Measurements from ENCODE around the gene HIVEP1. TPM values are rescaled to one million over a fixed set of nuclear protein-coding genes. Genes with fewer than 3 reads are reported as not detected.

The HIVEP1 gene
- total and polyA plus RNA-seq, 2 of the 13 experiments (the other 11 are each of a cell fraction or from before 2014, with no cell fraction given) = 7.4 to 9.9 TPM

DNA sequence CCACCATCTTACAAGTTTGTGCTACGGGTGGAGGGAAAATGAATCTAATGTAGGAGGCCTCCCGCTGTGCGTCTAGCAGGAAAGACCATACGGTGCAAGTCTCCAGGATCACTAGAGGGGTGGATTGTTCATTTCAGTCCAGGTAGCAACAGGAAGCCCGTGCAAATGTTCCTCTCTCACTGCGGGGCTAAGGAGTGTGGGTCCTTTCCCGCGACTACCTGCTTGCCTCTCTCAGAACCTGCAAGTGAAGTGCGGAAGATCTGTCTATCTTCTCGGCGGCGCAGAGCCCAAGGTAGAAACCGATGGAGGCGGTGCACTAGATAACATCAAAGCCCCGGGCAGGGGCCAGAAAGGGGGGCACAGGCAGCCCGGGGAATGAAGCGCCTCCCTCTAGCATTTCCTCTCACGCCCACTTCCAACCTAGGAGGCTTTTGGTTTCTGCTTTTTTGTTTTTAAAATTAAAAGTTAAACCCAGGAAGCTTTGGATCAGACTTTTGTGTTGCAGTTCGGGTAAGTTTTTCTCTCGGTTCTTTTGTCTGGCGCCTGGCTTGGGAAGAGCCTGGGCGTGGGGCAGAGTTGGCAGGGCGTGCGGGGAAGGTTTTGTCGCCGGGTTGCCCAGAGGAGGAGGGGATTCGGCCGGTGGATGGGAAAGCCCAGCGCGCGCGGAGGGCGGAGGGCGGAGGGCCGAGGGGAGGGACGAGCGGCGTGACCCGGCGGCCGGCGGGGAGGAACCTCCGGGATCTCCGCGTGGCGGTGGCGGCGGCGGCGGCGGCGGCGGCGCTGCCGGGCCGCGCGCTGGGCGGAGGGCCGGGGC, 3.5 kb upstream of the HIVEP1 start (continued):
- TF ChIP-seq SYNCRIP (IDR thresholded peaks at IDR 0.05; ENCODE audit: insufficient read depth, low read depth, low read length) = no peak
- no peak for TF ChIP-seq ZNF616 (CRISPR knock-in tag; IDR thresholded peaks at IDR 0.05; ENCODE audit: low read depth)
- peak; percentile 69; the same call in 1 of the 2 replicates for TF ChIP-seq ZNF547 (CRISPR knock-in tag; IDR thresholded peaks at IDR 0.05)
- TF ChIP-seq, protein P1, sequence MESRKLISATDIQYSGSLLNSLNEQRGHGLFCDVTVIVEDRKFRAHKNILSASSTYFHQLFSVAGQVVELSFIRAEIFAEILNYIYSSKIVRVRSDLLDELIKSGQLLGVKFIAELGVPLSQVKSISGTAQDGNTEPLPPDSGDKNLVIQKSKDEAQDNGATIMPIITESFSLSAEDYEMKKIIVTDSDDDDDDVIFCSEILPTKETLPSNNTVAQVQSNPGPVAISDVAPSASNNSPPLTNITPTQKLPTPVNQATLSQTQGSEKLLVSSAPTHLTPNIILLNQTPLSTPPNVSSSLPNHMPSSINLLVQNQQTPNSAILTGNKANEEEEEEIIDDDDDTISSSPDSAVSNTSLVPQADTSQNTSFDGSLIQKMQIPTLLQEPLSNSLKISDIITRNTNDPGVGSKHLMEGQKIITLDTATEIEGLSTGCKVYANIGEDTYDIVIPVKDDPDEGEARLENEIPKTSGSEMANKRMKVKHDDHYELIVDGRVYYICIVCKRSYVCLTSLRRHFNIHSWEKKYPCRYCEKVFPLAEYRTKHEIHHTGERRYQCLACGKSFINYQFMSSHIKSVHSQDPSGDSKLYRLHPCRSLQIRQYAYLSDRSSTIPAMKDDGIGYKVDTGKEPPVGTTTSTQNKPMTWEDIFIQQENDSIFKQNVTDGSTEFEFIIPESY (CRISPR knock-in tag; IDR thresholded peaks at IDR 0.05) = no peak; the same call in 1 of the 2 replicates
- peak; percentile 95 for TF ChIP-seq ZBTB7B (CRISPR knock-in tag; IDR thresholded peaks at IDR 0.05)
- peak; percentile 62 for TF ChIP-seq TARDBP (CRISPR knock-in tag; IDR thresholded peaks at IDR 0.05)
- peak; percentile 89 for TF ChIP-seq ASH2L (IDR thresholded peaks at IDR 0.05; ENCODE audit: insufficient read length, low read depth, low read length)
- TF ChIP-seq RELA (CRISPR knock-in tag; IDR thresholded peaks at IDR 0.05) = no peak
- TF ChIP-seq ZNF446 (CRISPR knock-in tag; IDR thresholded peaks at IDR 0.05) = no peak
- TF ChIP-seq, protein P2, sequence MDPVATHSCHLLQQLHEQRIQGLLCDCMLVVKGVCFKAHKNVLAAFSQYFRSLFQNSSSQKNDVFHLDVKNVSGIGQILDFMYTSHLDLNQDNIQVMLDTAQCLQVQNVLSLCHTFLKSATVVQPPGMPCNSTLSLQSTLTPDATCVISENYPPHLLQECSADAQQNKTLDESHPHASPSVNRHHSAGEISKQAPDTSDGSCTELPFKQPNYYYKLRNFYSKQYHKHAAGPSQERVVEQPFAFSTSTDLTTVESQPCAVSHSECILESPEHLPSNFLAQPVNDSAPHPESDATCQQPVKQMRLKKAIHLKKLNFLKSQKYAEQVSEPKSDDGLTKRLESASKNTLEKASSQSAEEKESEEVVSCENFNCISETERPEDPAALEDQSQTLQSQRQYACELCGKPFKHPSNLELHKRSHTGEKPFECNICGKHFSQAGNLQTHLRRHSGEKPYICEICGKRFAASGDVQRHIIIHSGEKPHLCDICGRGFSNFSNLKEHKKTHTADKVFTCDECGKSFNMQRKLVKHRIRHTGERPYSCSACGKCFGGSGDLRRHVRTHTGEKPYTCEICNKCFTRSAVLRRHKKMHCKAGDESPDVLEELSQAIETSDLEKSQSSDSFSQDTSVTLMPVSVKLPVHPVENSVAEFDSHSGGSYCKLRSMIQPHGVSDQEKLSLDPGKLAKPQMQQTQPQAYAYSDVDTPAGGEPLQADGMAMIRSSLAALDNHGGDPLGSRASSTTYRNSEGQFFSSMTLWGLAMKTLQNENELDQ (CRISPR knock-in tag; IDR thresholded peaks at IDR 0.05; ENCODE audit: borderline replicate concordance) = no peak
- TF ChIP-seq, protein P3, sequence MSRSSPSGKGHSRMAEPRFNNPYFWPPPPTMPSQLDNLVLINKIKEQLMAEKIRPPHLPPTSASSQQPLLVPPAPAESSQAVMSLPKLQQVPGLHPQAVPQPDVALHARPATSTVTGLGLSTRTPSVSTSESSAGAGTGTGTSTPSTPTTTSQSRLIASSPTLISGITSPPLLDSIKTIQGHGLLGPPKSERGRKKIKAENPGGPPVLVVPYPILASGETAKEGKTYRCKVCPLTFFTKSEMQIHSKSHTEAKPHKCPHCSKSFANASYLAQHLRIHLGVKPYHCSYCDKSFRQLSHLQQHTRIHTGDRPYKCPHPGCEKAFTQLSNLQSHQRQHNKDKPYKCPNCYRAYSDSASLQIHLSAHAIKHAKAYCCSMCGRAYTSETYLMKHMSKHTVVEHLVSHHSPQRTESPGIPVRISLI (CRISPR knock-in tag; IDR thresholded peaks at IDR 0.05; ENCODE audit: borderline replicate concordance) = peak; percentile 18; the same call in 1 of the 2 replicates
- peak; percentile 37; the same call in 1 of the 2 replicates for TF ChIP-seq HHEX (CRISPR knock-in tag; IDR thresholded peaks at IDR 0.05)
- peak; percentile 20; the same call in 2 of the 3 replicates for TF ChIP-seq MXI1 (IDR thresholded peaks at IDR 0.05; ENCODE audit: borderline replicate concordance, low read depth, low read length)
- no peak for TF ChIP-seq KLF13 (CRISPR knock-in tag; IDR thresholded peaks at IDR 0.05)
- TF ChIP-seq, protein P4, sequence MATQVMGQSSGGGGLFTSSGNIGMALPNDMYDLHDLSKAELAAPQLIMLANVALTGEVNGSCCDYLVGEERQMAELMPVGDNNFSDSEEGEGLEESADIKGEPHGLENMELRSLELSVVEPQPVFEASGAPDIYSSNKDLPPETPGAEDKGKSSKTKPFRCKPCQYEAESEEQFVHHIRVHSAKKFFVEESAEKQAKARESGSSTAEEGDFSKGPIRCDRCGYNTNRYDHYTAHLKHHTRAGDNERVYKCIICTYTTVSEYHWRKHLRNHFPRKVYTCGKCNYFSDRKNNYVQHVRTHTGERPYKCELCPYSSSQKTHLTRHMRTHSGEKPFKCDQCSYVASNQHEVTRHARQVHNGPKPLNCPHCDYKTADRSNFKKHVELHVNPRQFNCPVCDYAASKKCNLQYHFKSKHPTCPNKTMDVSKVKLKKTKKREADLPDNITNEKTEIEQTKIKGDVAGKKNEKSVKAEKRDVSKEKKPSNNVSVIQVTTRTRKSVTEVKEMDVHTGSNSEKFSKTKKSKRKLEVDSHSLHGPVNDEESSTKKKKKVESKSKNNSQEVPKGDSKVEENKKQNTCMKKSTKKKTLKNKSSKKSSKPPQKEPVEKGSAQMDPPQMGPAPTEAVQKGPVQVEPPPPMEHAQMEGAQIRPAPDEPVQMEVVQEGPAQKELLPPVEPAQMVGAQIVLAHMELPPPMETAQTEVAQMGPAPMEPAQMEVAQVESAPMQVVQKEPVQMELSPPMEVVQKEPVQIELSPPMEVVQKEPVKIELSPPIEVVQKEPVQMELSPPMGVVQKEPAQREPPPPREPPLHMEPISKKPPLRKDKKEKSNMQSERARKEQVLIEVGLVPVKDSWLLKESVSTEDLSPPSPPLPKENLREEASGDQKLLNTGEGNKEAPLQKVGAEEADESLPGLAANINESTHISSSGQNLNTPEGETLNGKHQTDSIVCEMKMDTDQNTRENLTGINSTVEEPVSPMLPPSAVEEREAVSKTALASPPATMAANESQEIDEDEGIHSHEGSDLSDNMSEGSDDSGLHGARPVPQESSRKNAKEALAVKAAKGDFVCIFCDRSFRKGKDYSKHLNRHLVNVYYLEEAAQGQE (IDR thresholded peaks at IDR 0.05; ENCODE audit: borderline replicate concordance in 1 of 2, low read depth in 1 of 2, low read length in 2 of 2) = peak in 1 of 2 experiments; percentile 71; a peak in 2 of 4 replicates
- peak; percentile 24; the same call in 1 of the 2 replicates for TF ChIP-seq ZNF263 (CRISPR knock-in tag; IDR thresholded peaks at IDR 0.05)
- 0 out of 2 replicates have a peak, but pooled peaks have one; percentile 22 for TF ChIP-seq FOXA3 (CRISPR knock-in tag; IDR thresholded peaks at IDR 0.05)
- TF ChIP-seq RBFOX2 (IDR thresholded peaks at IDR 0.05; ENCODE audit: low read depth, low read length) = peak; percentile 83
- no peak for TF ChIP-seq ZBTB42 (CRISPR knock-in tag; IDR thresholded peaks at IDR 0.05)
- no peak; the same call in 1 of the 2 replicates for TF ChIP-seq KLF12 (CRISPR knock-in tag; IDR thresholded peaks at IDR 0.05; ENCODE audit: borderline replicate concordance)

Measured in HepG2 (cell line).